CD14-positive monocyte (primary cell): Measurements from ENCODE around the gene DENND4A. TPM values are rescaled to one million over a fixed set of nuclear protein-coding genes. Genes with fewer than 3 reads are reported as not detected.
A peak's percentile ranks its signal among the peaks of the same experiment; 100 is the strongest.

Source experiments
- DNase-seq, 3 donors: peaks; one replicate each; pipeline ENCODE4 v3.0.0-alpha.2; 2011 to 2022
- H2AFZ ChIP-seq: 2 replicates; pipeline ENCODE4 v1.6.0; 2012; ENCODE audit warnings: mild to moderate bottlenecking, low read depth, low read length, inconsistent platforms; ENCODE audit not compliant: insufficient read depth, poor library complexity, severe bottlenecking
- H3K27ac ChIP-seq, 2 donors: 1 replicate in 1 of 2; 2 replicates in 1 of 2; pipeline ENCODE4 v1.5.1; 2012 to 2013; ENCODE audit warnings: low read length in 2 of 2, control low read depth in 1 of 2, inconsistent platforms in 1 of 2, low read depth in 1 of 2, mild to moderate bottlenecking in 1 of 2
- H3K27me3 ChIP-seq, 2 donors: one replicate each; pipeline versions ENCODE4 v1.6.0 to v1.6.1; 2011 to 2013; ENCODE audit warnings: low read length in 2 of 2; ENCODE audit not compliant: control insufficient read depth in 2 of 2, insufficient read depth in 2 of 2
- H3K36me3 ChIP-seq, 2 donors: replicated peaks in 1 of 2; 1 replicate in 1 of 2; 2 replicates in 1 of 2; pipeline versions ENCODE4 v1.5.1 to v1.6.1; 2012 to 2013; ENCODE audit warnings: low read length in 2 of 2, control low read depth in 1 of 2, inconsistent platforms in 1 of 2, mild to moderate bottlenecking in 1 of 2; ENCODE audit not compliant: insufficient read depth in 2 of 2, control insufficient read depth in 1 of 2
- H3K4me1 ChIP-seq, 2 donors: 1 replicate in 1 of 2; 2 replicates in 1 of 2; pipeline versions ENCODE4 v1.5.1 to v1.6.1; 2012 to 2013; ENCODE audit warnings: low read length in 2 of 2, control low read depth in 1 of 2, inconsistent platforms in 1 of 2, mild to moderate bottlenecking in 1 of 2, moderate library complexity in 1 of 2; ENCODE audit not compliant: insufficient read depth in 2 of 2, control insufficient read depth in 1 of 2
- H3K4me2 ChIP-seq: replicated peaks from 2 replicates; pipeline ENCODE3; 2012; ENCODE audit warnings: low read length, moderate library complexity, mild to moderate bottlenecking; ENCODE audit not compliant: poor library complexity, severe bottlenecking; ENCODE audit errors: extremely low read depth
- H3K4me3 ChIP-seq, 3 experiments: fragments of 200-600 bp in 1 of 3; sonication (generic) in 1 of 3; replicated peaks in 1 of 3; 1 replicate in 2 of 3; 2 replicates in 1 of 3; pipeline ENCODE4 v1.5.1; 2011 to 2013; ENCODE audit warnings: low read length in 3 of 3, mild to moderate bottlenecking in 3 of 3, control low read depth in 2 of 3, low read depth in 2 of 3, inconsistent platforms in 1 of 3, moderate library complexity in 1 of 3
- H3K79me2 ChIP-seq: 2 replicates; pipeline ENCODE4 v1.6.0; 2012; ENCODE audit warnings: mild to moderate bottlenecking, control low read depth, inconsistent platforms, low read length, moderate library complexity; ENCODE audit not compliant: insufficient read depth
- H3K9ac ChIP-seq: 2 replicates; pipeline ENCODE4 v1.6.0; 2017; ENCODE audit warnings: low read length, mild to moderate bottlenecking; ENCODE audit not compliant: insufficient read depth, poor library complexity, severe bottlenecking
- H3K9me3 ChIP-seq, 2 donors: replicated peaks in 1 of 2; 1 replicate in 1 of 2; 2 replicates in 1 of 2; pipeline versions ENCODE4 v1.5.1 to v1.6.1; 2012 to 2013; ENCODE audit warnings: low read length in 2 of 2, control low read depth in 1 of 2; ENCODE audit not compliant: control insufficient read depth in 1 of 2, insufficient read depth in 1 of 2
- H4K20me1 ChIP-seq: 2 replicates; pipeline ENCODE4 v1.6.0; 2012; ENCODE audit warnings: mild to moderate bottlenecking, low read length, control low read depth, moderate library complexity; ENCODE audit not compliant: insufficient read depth
- H3K27ac Mint-ChIP-seq, 7 donors: one replicate each; pipeline ENCODE4 v1.8.0; 2020; ENCODE audit warnings: mild to moderate bottlenecking in 7 of 7, mixed read lengths in 7 of 7, moderate library complexity in 6 of 7, inconsistent platforms in 2 of 7
- H3K27me3 Mint-ChIP-seq, 3 donors: one replicate each; pipeline ENCODE4 v1.8.0; 2021 to 2022; ENCODE audit warnings: low read depth in 3 of 3, mild to moderate bottlenecking in 3 of 3, mixed read lengths in 3 of 3, moderate library complexity in 3 of 3, inconsistent platforms in 1 of 3
- H3K36me3 Mint-ChIP-seq, 2 donors: one replicate each; pipeline ENCODE4 v1.8.0; 2020; ENCODE audit warnings: mixed read lengths in 2 of 2, inconsistent platforms in 1 of 2, mild to moderate bottlenecking in 1 of 2
- H3K4me1 Mint-ChIP-seq: one replicate; pipeline ENCODE4 v1.8.0; 2020; ENCODE audit warnings: mild to moderate bottlenecking, mixed read lengths
- H3K4me3 Mint-ChIP-seq, 2 donors: one replicate each; pipeline ENCODE4 v1.8.0; 2020; ENCODE audit warnings: mild to moderate bottlenecking in 2 of 2, mixed read lengths in 2 of 2, moderate library complexity in 1 of 2
- H3K9me3 Mint-ChIP-seq, 7 donors: one replicate each; pipeline ENCODE4 v1.8.0; 2020 to 2022; ENCODE audit warnings: mixed read lengths in 7 of 7, mild to moderate bottlenecking in 6 of 7, moderate library complexity in 6 of 7, inconsistent platforms in 2 of 7
- WGBS: methylation state at CpG from one replicate; pipeline ENCODE4 v1.1.5; 2013; ENCODE audit warnings: missing lambda C conversion rate; ENCODE audit not compliant: insufficient coverage; 5-methylcytosine and 5-hydroxymethylcytosine counted together
- intact Hi-C, 2 donors: fragments of 100-400 bp; cut with micrococcal nuclease; formaldehyde crosslinking; loops; one replicate each; pipeline versions ENCODE4 v1.15.0 to v1.15.1; 2023
- polyA plus RNA-seq, 3 donors: library from polyadenylated mRNA; depleted of rRNA in 1 of 3; unstranded in 2 of 3; stranded (reverse) in 1 of 3; fragments of 300-500 nt in 2 of 3; fragments of >200 nt in 1 of 3; fragmentation: Illumina TruSeq in 2 of 3; gene quantifications; 1 replicate in 2 of 3; 2 replicates in 1 of 3; pipeline ENCODE4 v1.2.3, GENCODE V29; 2012 to 2021
- TF ChIP-seq, protein P1 (sequence below): fragments of 200-600 bp; IDR thresholded peaks from one replicate; pipeline ENCODE4 v1.8.0; 2022; ENCODE audit warnings: antibody characterized with exemption, mild to moderate bottlenecking

Gene DENND4A
- polyA plus RNA-seq, 3 donors: 4.6 to 11.0 (median 6.9) TPM

DNA sequence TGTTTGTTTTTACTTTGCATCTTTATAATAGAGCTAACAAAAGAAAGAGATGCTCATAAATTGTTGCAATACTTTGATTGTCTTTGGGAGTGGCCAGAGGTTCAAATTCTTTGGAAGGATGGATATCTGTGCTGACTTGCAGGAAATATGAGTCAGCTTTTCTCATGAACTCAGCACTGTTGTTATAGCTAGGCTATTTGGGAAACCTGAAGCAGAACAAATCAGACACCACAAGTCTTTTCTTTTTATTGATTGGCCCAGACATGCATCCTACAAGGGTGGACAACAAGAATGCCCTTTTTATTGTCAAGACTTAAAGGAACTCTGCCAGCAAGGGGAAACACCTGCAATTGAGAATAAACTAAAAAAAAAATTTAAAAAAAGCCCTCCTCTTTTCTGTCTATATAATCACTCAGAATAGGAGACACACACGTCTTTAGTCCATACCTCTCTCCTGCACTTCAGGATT is 4.6 kb upstream of the DENND4A start:
- 20% methylated on average over 1 of the region's 1 CpG for WGBS

DNA sequence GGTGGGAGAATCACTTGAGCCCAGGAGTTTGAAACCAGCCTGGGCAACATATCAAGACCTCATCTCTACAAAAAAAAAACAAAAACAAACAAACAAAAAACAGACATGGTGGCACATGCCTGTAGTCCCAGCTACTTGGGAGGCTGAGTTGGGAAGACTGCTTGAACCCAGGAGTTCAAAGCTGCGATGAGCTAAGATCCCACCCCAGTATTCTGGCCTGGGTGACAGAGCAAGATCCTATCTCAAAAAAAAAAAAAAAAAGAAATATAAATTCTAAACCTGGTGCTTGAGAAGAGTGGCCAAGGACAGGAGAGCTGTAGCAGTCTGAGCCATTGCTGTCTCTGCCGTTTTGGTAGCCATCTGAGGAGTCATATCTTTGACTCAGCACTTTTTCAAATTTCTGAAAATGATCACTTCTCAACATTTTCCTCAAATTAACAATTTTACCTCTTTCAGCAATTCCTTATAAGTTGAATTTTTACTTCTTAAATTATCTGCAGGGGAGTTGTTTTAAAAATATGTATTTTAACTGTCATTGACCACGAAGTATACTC is 3.6 kb upstream of the DENND4A start:
- Histone ChIP-seq H3K36me3 (no peaks in the 10 kb centered on the region), H4K20me1 (peaks cover 2% of the 10 kb centered on the region), H3K4me1 (peaks cover 30 to 36% of the 10 kb centered on the region in 2 donors), H3K4me3 (no peak overlapping the region), H3K27me3 (no peaks in the 10 kb centered on the region), H3K9me3 (no peaks in the 10 kb centered on the region), H2AFZ (no peak overlapping the region), H3K79me2 (peaks cover 26% of the 10 kb centered on the region), H3K4me2 (no peak overlapping the region), H3K9ac (no peak overlapping the region), H3K27ac (no peak overlapping the region)
- H3K4me1 Mint-ChIP-seq: peaks cover 39% of the 10 kb centered on the region
- WGBS: no CpG with 5 or more reads among the region's 3 CpGs
- intact Hi-C loops: no loop called here
- peaks cover 0 to 2% (median 0%) of the 10 kb centered on the region in 7 donors for H3K9me3 Mint-ChIP-seq
- TF ChIP-seq, protein P1, sequence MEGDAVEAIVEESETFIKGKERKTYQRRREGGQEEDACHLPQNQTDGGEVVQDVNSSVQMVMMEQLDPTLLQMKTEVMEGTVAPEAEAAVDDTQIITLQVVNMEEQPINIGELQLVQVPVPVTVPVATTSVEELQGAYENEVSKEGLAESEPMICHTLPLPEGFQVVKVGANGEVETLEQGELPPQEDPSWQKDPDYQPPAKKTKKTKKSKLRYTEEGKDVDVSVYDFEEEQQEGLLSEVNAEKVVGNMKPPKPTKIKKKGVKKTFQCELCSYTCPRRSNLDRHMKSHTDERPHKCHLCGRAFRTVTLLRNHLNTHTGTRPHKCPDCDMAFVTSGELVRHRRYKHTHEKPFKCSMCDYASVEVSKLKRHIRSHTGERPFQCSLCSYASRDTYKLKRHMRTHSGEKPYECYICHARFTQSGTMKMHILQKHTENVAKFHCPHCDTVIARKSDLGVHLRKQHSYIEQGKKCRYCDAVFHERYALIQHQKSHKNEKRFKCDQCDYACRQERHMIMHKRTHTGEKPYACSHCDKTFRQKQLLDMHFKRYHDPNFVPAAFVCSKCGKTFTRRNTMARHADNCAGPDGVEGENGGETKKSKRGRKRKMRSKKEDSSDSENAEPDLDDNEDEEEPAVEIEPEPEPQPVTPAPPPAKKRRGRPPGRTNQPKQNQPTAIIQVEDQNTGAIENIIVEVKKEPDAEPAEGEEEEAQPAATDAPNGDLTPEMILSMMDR: no peak
- peak in 1 of 3 donors; percentile 22 for DNase-seq
- H3K27ac Mint-ChIP-seq: peak overlapping the region in 4 of 7 donors; percentile 18 to 84 (median 26)
- H3K27me3 Mint-ChIP-seq: no peaks in the 10 kb centered on the region
- H3K4me3 Mint-ChIP-seq: no peak overlapping the region
- no peaks in the 10 kb centered on the region for H3K36me3 Mint-ChIP-seq

More for the DNA sequence above, 4.6 kb upstream of the DENND4A start:
- Histone ChIP-seq H2AFZ (no peak overlapping the region), H3K27ac (no peak overlapping the region), H3K36me3 (no peaks in the 10 kb centered on the region), H3K9ac (no peak overlapping the region), H3K79me2 (peaks cover 17% of the 10 kb centered on the region), H3K4me3 (no peak overlapping the region), H3K4me2 (peak overlapping the region; percentile 22), H3K4me1 (peaks cover 39 to 45% of the 10 kb centered on the region in 2 donors), H4K20me1 (no peaks in the 10 kb centered on the region), H3K27me3 (no peaks in the 10 kb centered on the region), H3K9me3 (no peaks in the 10 kb centered on the region)
- Mint-ChIP-seq H3K36me3 (no peaks in the 10 kb centered on the region), H3K27ac (peak overlapping the region; percentile 4 to 84 (median 51)), H3K4me3 (no peak overlapping the region), H3K9me3 (no peaks in the 10 kb centered on the region), H3K4me1 (peaks cover 48% of the 10 kb centered on the region), H3K27me3 (no peaks in the 10 kb centered on the region)
- peak in 2 of 3 donors; percentile 33 to 59 for DNase-seq
- TF ChIP-seq, protein P1: no peak
- intact Hi-C loops: no loop called here
